ENCODE results near the gene TSEN2. TPM values are rescaled to one million over a fixed set of nuclear protein-coding genes. Genes with fewer than 3 reads are reported as not detected.

TSEN2 gene
- total and polyA plus RNA-seq, 2 of the 4 experiments (the other 2 are of a cell fraction): 9.5 to 14.2 TPM

DNA sequence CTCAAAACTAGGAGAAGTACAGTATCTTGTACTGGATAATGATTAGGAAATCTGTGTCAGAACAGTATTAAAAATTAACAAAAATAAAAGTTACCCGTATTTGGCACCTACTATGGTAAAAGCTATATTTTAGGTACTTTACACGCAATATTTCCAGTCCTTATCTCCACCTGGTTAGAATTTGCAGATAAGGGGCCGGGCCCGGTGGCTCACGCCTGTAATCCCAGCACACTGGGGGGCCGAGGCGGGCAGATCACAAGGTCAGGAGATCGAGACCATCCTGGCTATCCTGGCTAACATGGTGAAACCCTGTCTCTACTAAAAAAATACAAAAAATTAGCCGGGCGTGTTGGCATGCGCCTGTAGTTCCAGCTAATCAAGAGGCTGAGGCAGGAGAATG lies 32.6 kb downstream of the TSEN2 start:
- Histone ChIP-seq H3K27ac (ENCODE audit: insufficient read depth, low read length) (no peak overlapping the region), H3K18ac (ENCODE audit: low read depth, low read length) (no peak overlapping the region), H2AK5ac (ENCODE audit: low read depth, low read length) (no peak overlapping the region), H2BK20ac (ENCODE audit: low read depth, low read length) (no peak overlapping the region), H3K4me2 (ENCODE audit: low read depth, low read length) (no peak overlapping the region), H4K8ac (ENCODE audit: low read depth in 2 of 2, low read length in 2 of 2) (no peak overlapping the region), H4K5ac (ENCODE audit: low read depth, low read length) (no peak overlapping the region), H2AK9ac (replicated peaks; ENCODE audit: low read depth, low read length, poor library complexity) (no peak overlapping the region), H3K4me1 (ENCODE audit: control insufficient read depth, insufficient read depth, low read length) (peaks cover 2% of the 10 kb centered on the region; the same call in 1 of the 2 replicates), H3K23ac (ENCODE audit: low read depth, low read length) (no peak overlapping the region), H3K14ac (replicated peaks; ENCODE audit: low read depth, low read length) (no peak overlapping the region), H2BK5ac (ENCODE audit: low read depth, low read length, poor library complexity, severe bottlenecking) (no peak overlapping the region), H3K36me3 (ENCODE audit: control insufficient read depth, insufficient read depth, low read length) (peaks cover 2% of the 10 kb centered on the region; the same call in 1 of the 2 replicates), H2BK15ac (ENCODE audit: low read depth, low read length) (no peak overlapping the region), H3K9ac (ENCODE audit: low read depth, low read length) (no peak overlapping the region), H4K20me1 (ENCODE audit: insufficient read depth, low read length) (no peaks in the 10 kb centered on the region), H2AFZ (replicated peaks; ENCODE audit: low read length, poor library complexity) (no peak overlapping the region), H3K56ac (ENCODE audit: extremely low read depth, insufficient read depth, low read length) (no peak overlapping the region), H3K9me3 (ENCODE audit: control insufficient read depth, insufficient read depth, low read length) (no peaks in the 10 kb centered on the region), H3K79me1 (ENCODE audit: low read depth in 1 of 2, low read length in 2 of 2) (no peaks in the 10 kb centered on the region), H3K27me3 (ENCODE audit: control insufficient read depth, insufficient read depth, low read length) (no peaks in the 10 kb centered on the region), H4K91ac (ENCODE audit: insufficient read depth, low read depth, low read length) (no peak overlapping the region), H2BK120ac (ENCODE audit: low read depth, low read length) (no peak overlapping the region), H3K4me3 (ENCODE audit: insufficient read depth, low read depth, low read length) (no peak overlapping the region), H3K4ac (ENCODE audit: low read depth, low read length) (no peak overlapping the region), H3K9me1 (ENCODE audit: insufficient read depth, low read length) (0 out of 2 replicates have a peak, but pooled peaks cover 3% of the 10 kb centered on the region)
- DNase-seq (no peak), ATAC-seq (ENCODE audit: low read depth) (no peak)
- ChIA-PET CTCF (no interaction called here), POLR2A (ENCODE audit: unreplicated experiment) (no interaction called here)
- no peak for TF ChIP-seq POLR2A (IDR thresholded peaks at IDR 0.05; ENCODE audit: low read depth, low read length)
- TF ChIP-seq CEBPB (IDR thresholded peaks at IDR 0.05; ENCODE audit: low read depth, low read length): no peak
- no peak for TF ChIP-seq RAD21 (IDR thresholded peaks at IDR 0.05; ENCODE audit: low read length)
- TF ChIP-seq, protein P1, sequence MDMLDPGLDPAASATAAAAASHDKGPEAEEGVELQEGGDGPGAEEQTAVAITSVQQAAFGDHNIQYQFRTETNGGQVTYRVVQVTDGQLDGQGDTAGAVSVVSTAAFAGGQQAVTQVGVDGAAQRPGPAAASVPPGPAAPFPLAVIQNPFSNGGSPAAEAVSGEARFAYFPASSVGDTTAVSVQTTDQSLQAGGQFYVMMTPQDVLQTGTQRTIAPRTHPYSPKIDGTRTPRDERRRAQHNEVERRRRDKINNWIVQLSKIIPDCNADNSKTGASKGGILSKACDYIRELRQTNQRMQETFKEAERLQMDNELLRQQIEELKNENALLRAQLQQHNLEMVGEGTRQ (IDR thresholded peaks at IDR 0.05; ENCODE audit: low read depth, low read length): no peak
- no peak for TF ChIP-seq SMC3 (IDR thresholded peaks at IDR 0.05; ENCODE audit: low read depth, low read length)
- TF ChIP-seq, protein P2, sequence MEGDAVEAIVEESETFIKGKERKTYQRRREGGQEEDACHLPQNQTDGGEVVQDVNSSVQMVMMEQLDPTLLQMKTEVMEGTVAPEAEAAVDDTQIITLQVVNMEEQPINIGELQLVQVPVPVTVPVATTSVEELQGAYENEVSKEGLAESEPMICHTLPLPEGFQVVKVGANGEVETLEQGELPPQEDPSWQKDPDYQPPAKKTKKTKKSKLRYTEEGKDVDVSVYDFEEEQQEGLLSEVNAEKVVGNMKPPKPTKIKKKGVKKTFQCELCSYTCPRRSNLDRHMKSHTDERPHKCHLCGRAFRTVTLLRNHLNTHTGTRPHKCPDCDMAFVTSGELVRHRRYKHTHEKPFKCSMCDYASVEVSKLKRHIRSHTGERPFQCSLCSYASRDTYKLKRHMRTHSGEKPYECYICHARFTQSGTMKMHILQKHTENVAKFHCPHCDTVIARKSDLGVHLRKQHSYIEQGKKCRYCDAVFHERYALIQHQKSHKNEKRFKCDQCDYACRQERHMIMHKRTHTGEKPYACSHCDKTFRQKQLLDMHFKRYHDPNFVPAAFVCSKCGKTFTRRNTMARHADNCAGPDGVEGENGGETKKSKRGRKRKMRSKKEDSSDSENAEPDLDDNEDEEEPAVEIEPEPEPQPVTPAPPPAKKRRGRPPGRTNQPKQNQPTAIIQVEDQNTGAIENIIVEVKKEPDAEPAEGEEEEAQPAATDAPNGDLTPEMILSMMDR (conservative IDR thresholded peaks at IDR 0.05; ENCODE audit: low read depth, low read length): no peak
- no peak for TF ChIP-seq MAZ (IDR thresholded peaks at IDR 0.05; ENCODE audit: borderline replicate concordance, low read depth, low read length)
- no peak for TF ChIP-seq MXI1 (IDR thresholded peaks at IDR 0.05; ENCODE audit: borderline replicate concordance, low read depth, low read length)
- no peak for TF ChIP-seq RFX5 (IDR thresholded peaks at IDR 0.05; ENCODE audit: low read depth, low read length)
- TF ChIP-seq RCOR1 (IDR thresholded peaks at IDR 0.05; ENCODE audit: insufficient replicate concordance, low read length): no peak
- no peak for TF ChIP-seq BHLHE40 (IDR thresholded peaks at IDR 0.05; ENCODE audit: low read depth, low read length)
- no peak for TF ChIP-seq FOS (IDR thresholded peaks at IDR 0.05; ENCODE audit: low read depth, low read length)
- WGBS, 2 experiments (ENCODE audit: extremely low coverage in 2 of 2, insufficient read length in 1 of 2): 91% methylated on average over 5 of the region's 11 CpGs; no CpG with 5 or more reads in 1 of the 2 experiments
- in situ Hi-C loops (cut with MboI; ENCODE audit: low sequenced_read_pairs): no loop called here
- intact Hi-C loops (cut with micrococcal nuclease): no loop called here
- dilution Hi-C loops (cut with HindIII; ENCODE audit: low sequenced_read_pairs, unreplicated experiment): no loop called here
- no TSS peak for BruUV-seq (replicated peaks)

All from IMR-90 (cell line).